ENCODE results near the gene ADNP2. TPM values are rescaled to one million over a fixed set of nuclear protein-coding genes. Genes with fewer than 3 reads are reported as not detected.

Gene ADNP2
- total and polyA plus RNA-seq, 11 donors = 3.0 to 13.1 (median 8.8) TPM

DNA sequence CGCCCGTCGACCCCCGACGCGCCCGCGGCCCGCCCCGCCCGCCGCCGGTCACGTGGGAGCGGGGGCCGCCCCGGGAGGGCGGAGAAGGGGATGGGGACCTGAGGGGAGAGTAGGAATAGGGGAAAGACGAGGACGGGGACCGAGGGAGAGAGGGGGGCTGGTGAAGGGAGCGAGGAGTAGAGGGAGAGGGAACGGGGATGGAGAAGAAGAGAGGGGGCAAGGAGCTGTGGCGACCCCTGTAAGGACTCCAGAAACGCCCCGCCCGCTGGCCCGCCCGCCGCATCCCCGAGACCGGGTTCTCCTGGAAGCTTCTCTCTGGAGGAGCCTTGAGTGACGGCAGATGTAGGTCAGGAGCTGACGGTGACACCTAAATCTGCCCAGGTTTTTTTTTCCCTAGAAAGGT is 615 bp downstream of the ADNP2 start:
- 0 to 1% (median 1%) methylated on average over 33 to 34 of the region's 34 CpGs for WGBS, 4 donors
- Histone ChIP-seq H3K9me3 (no peaks in the 10 kb centered on the region), H3K4me1 (peaks cover 0 to 35% (median 26%) of the 10 kb centered on the region in 12 donors), H3K4me3 (peak overlapping the region; percentile 52 to 98 (median 72)), H3K36me3 (no peaks in the 10 kb centered on the region), H3K27me3 (no peaks in the 10 kb centered on the region), H3K27ac (peak overlapping the region; percentile 77 to 95 (median 86))
- DNase-seq = peak; percentile 39 to 67 (median 48)
- peak in 3 of 4 donors; percentile 17 to 25 (median 20) for ATAC-seq
- intact Hi-C loops (cut with DNase I) = loop anchor here in 6 of 10 donors (2.0 to 10.0 kb wide), 5 partner anchors 72 to 1042 kb away; partner anchors contain the start of genes RBFA (in 3 of the 6), ATP9B (in 1 of the 6) and SLC66A2 (in 1 of the 6)
- TF ChIP-seq POLR2A (IDR thresholded peaks at IDR 0.05) = no peak
- TF ChIP-seq, protein P1, sequence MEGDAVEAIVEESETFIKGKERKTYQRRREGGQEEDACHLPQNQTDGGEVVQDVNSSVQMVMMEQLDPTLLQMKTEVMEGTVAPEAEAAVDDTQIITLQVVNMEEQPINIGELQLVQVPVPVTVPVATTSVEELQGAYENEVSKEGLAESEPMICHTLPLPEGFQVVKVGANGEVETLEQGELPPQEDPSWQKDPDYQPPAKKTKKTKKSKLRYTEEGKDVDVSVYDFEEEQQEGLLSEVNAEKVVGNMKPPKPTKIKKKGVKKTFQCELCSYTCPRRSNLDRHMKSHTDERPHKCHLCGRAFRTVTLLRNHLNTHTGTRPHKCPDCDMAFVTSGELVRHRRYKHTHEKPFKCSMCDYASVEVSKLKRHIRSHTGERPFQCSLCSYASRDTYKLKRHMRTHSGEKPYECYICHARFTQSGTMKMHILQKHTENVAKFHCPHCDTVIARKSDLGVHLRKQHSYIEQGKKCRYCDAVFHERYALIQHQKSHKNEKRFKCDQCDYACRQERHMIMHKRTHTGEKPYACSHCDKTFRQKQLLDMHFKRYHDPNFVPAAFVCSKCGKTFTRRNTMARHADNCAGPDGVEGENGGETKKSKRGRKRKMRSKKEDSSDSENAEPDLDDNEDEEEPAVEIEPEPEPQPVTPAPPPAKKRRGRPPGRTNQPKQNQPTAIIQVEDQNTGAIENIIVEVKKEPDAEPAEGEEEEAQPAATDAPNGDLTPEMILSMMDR (IDR thresholded peaks at IDR 0.05) = no peak

DNA sequence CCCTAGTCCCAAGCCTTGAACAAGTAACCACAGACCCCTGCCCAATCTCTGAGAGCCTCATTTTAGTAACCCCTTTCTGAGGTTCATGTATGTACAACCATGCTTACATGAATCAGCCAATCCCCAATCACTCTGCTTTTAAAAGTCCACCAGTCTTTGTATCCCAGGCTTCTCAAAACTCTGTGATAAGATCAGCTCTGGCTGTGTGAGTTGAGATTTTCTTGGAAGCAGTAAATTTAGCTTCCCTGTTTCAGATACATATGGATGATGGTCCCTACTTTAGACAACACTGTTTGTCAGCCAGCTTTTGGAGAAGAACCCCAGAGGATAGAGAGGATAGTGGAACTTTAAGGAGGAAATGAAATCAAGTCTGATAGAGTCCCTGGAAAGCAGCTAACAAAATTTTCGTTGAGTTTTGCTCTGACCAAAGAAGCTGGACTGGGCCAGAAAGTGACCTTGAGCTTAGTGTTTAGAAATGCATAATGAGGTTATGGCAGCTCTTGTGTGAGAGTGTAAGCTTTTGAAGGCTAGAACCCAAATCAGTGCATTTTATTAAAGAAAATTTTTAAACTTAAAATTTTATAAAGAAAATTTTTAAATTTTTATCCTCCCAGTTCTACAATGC is 3.7 kb downstream of the ADNP2 start:
- 11 to 21% (median 12%) methylated on average over 1 of the region's 1 CpG for WGBS, 4 donors
- H3K36me3 ChIP-seq = peaks cover 0 to 5% (median 2%) of the 10 kb centered on the region in 9 donors
- no peaks in the 10 kb centered on the region for H3K27me3 ChIP-seq
- H3K4me1 ChIP-seq = peaks cover 0 to 35% (median 26%) of the 10 kb centered on the region in 12 donors
- no peaks in the 10 kb centered on the region for H3K9me3 ChIP-seq
- no peak for TF ChIP-seq POLR2A (IDR thresholded peaks at IDR 0.05)
- TF ChIP-seq, protein P1 (IDR thresholded peaks at IDR 0.05) = no peak
- H3K4me3 ChIP-seq = no peak overlapping the region
- H3K27ac ChIP-seq = peak overlapping the region in 1 of 12 donors; percentile 10
- intact Hi-C loops (cut with DNase I) = no loop called here
- DNase-seq (no peak), ATAC-seq (no peak)

DNA sequence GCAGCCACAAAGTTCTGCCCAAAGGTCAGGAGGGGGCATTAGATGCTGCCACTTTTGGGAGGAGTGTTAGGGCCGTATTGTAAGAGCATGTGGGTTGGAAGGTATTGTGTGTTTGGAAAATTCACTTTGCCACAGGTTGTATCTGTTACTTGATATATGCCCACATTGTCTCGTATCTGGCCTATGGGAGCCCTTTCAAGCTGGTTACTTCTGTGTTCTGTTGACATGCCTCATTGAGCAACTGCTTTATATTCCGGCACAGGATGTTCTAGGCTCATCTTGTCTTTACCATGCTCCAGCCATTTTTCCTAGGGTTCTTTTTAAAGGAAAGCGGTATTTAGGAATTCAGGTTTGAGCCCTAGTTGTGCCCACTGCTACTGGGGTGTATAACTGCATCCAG is 6.0 kb downstream of the ADNP2 start:
- 95 to 98% (median 96%) methylated on average over 4 of the region's 4 CpGs for WGBS, 4 donors
- no peaks in the 10 kb centered on the region for H3K27me3 ChIP-seq
- DNase-seq (no peak), ATAC-seq (no peak)
- no peak for TF ChIP-seq POLR2A (IDR thresholded peaks at IDR 0.05)
- TF ChIP-seq, protein P1 (IDR thresholded peaks at IDR 0.05) = no peak
- H3K4me1 ChIP-seq = peaks cover 0 to 33% (median 24%) of the 10 kb centered on the region in 12 donors
- no peaks in the 10 kb centered on the region for H3K9me3 ChIP-seq
- intact Hi-C loops (cut with DNase I) = no loop called here
- H3K36me3 ChIP-seq = peaks cover 0 to 26% (median 23%) of the 10 kb centered on the region in 9 donors
- H3K4me3 ChIP-seq = no peak overlapping the region
- H3K27ac ChIP-seq = no peak overlapping the region

DNA sequence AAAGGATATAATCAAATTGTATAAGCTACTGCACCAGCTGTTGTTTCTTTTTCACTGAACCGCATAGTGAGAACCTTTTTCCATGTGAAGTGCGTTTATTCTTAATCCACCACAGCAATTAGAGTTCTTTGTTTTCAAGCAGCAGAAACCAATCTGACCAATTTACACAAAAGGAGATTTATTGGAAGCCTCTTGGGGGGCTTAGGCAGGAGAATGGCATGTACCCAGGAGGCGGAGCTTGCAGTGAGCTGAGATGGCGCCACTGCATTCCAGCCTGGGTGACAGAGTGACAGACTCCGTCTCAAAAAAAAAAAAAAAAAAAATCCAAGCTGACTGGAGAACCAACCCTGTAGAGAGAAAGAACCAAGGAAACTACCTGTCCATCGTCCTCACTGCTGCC is 10.0 kb downstream of the ADNP2 start:
- H3K9me3 ChIP-seq = no peaks in the 10 kb centered on the region
- intact Hi-C loops (cut with DNase I) = no loop called here
- 83 to 87% (median 85%) methylated on average over 6 of the region's 6 CpGs for WGBS, 4 donors
- H3K27me3 ChIP-seq = no peaks in the 10 kb centered on the region
- H3K4me1 ChIP-seq = peaks cover 0 to 3% (median 0%) of the 10 kb centered on the region in 12 donors
- no peak overlapping the region for H3K27ac ChIP-seq
- TF ChIP-seq POLR2A (IDR thresholded peaks at IDR 0.05) = no peak
- TF ChIP-seq, protein P1 (IDR thresholded peaks at IDR 0.05) = no peak
- H3K36me3 ChIP-seq = peaks cover 0 to 37% (median 24%) of the 10 kb centered on the region in 9 donors
- no peak overlapping the region for H3K4me3 ChIP-seq
- no peak for DNase-seq
- ATAC-seq = no peak

Measured in heart left ventricle (tissue), 16 donors.